ENCODE results near the gene TRMT2A.

Gene TRMT2A

GRCh38 chr22:20124083-20124787 lies 7.2 kb upstream of the TRMT2A start:
- Histone ChIP-seq H3K36me3 (ENCODE audit: insufficient read depth, low read length) (peaks cover 90% of the 10 kb centered on the region; the same call in 1 of the 2 replicates), H3K9me3 (ENCODE audit: insufficient read depth, low read depth, low read length) (no peaks in the 10 kb centered on the region), H2AFZ (ENCODE audit: low read length) (no peak overlapping the region), H3K9me2 (replicated peaks; ENCODE audit: low read depth, low read length) (no peaks in the 10 kb centered on the region), H3K4me2 (ENCODE audit: low read depth, low read length, poor library complexity, severe bottlenecking) (no peak overlapping the region), H3K79me2 (ENCODE audit: insufficient read depth, low read length) (peaks cover 58% of the 10 kb centered on the region), H3K4me1 (ENCODE audit: insufficient read depth, low read length, poor library complexity, severe bottlenecking) (peaks cover 27% of the 10 kb centered on the region), H4K20me1 (ENCODE audit: insufficient read depth, low read length, poor library complexity, severe bottlenecking) (peaks cover 64% of the 10 kb centered on the region), H3K9ac (ENCODE audit: low read depth, low read length, poor library complexity, severe bottlenecking) (no peak overlapping the region), H3F3A (ENCODE audit: low read depth) (0 out of 2 replicates have a peak, but pooled peaks cover 2% of the 10 kb centered on the region), H3K27me3 (ENCODE audit: insufficient read depth, low read length, poor library complexity, severe bottlenecking) (no peaks in the 10 kb centered on the region), H3K4me3 (ENCODE audit: low read length, poor library complexity, severe bottlenecking) (no peak overlapping the region)
- TF ChIP-seq EZH2phosphoT487 (IDR thresholded peaks at IDR 0.05; ENCODE audit: borderline replicate concordance), result no peak
- TF ChIP-seq, protein P1, sequence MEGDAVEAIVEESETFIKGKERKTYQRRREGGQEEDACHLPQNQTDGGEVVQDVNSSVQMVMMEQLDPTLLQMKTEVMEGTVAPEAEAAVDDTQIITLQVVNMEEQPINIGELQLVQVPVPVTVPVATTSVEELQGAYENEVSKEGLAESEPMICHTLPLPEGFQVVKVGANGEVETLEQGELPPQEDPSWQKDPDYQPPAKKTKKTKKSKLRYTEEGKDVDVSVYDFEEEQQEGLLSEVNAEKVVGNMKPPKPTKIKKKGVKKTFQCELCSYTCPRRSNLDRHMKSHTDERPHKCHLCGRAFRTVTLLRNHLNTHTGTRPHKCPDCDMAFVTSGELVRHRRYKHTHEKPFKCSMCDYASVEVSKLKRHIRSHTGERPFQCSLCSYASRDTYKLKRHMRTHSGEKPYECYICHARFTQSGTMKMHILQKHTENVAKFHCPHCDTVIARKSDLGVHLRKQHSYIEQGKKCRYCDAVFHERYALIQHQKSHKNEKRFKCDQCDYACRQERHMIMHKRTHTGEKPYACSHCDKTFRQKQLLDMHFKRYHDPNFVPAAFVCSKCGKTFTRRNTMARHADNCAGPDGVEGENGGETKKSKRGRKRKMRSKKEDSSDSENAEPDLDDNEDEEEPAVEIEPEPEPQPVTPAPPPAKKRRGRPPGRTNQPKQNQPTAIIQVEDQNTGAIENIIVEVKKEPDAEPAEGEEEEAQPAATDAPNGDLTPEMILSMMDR (conservative IDR thresholded peaks at IDR 0.05; ENCODE audit: low read length), result no peak

DNA sequence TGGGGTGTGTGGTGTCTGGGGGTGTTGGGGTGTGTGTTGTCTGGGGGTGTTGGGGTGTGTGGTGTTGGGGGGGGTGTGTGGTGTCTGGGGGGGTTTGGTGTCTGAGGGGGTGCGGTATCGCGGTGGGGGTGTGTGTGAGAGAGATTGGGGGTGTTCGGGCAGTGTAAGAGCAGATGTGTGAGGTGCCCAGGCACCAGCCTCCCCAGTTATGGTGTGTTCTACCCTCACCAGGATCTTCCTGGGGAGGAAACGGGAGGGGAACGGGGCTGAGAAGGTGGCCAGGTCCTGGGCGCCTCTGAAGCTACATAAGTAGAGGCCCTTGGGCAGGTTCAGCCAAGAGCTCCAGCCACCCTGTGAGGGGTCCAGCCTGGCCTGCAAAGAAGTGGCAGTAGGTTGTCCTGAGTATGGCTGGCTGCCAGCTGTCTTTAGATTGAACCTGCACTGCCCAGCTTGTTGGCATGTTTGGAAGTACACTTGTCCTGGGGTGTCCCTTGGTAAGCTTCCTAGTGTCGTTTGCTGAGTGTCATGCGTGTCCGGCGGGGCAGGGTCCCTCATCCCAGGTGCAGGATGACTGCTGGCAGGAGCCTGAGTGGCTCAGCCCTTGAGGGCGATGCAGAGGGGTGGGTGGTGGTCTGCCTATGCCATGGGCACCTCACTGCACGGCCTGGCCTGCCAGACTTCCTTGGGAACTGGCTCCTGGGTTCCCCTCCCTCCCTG lies 6.5 kb upstream of the TRMT2A start:
- Histone ChIP-seq H3K4me3 (ENCODE audit: low read length, poor library complexity, severe bottlenecking) (no peak overlapping the region), H4K20me1 (ENCODE audit: insufficient read depth, low read length, poor library complexity, severe bottlenecking) (peaks cover 70% of the 10 kb centered on the region), H3K9me2 (replicated peaks; ENCODE audit: low read depth, low read length) (no peaks in the 10 kb centered on the region), H3K27me3 (ENCODE audit: insufficient read depth, low read length, poor library complexity, severe bottlenecking) (no peaks in the 10 kb centered on the region), H2AFZ (ENCODE audit: low read length) (no peak overlapping the region), H3K4me1 (ENCODE audit: insufficient read depth, low read length, poor library complexity, severe bottlenecking) (peaks cover 34% of the 10 kb centered on the region), H3K79me2 (ENCODE audit: insufficient read depth, low read length) (peaks cover 65% of the 10 kb centered on the region), H3K9me3 (ENCODE audit: insufficient read depth, low read depth, low read length) (no peaks in the 10 kb centered on the region), H3K9ac (ENCODE audit: low read depth, low read length, poor library complexity, severe bottlenecking) (no peak overlapping the region), H3K4me2 (ENCODE audit: low read depth, low read length, poor library complexity, severe bottlenecking) (no peak overlapping the region), H3F3A (ENCODE audit: low read depth) (0 out of 2 replicates have a peak, but pooled peaks cover 1% of the 10 kb centered on the region), H3K36me3 (ENCODE audit: insufficient read depth, low read length) (peaks cover 91% of the 10 kb centered on the region; the same call in 1 of the 2 replicates)
- TF ChIP-seq, protein P1 (conservative IDR thresholded peaks at IDR 0.05; ENCODE audit: low read length), result no peak
- no peak for TF ChIP-seq EZH2phosphoT487 (IDR thresholded peaks at IDR 0.05; ENCODE audit: borderline replicate concordance)

DNA sequence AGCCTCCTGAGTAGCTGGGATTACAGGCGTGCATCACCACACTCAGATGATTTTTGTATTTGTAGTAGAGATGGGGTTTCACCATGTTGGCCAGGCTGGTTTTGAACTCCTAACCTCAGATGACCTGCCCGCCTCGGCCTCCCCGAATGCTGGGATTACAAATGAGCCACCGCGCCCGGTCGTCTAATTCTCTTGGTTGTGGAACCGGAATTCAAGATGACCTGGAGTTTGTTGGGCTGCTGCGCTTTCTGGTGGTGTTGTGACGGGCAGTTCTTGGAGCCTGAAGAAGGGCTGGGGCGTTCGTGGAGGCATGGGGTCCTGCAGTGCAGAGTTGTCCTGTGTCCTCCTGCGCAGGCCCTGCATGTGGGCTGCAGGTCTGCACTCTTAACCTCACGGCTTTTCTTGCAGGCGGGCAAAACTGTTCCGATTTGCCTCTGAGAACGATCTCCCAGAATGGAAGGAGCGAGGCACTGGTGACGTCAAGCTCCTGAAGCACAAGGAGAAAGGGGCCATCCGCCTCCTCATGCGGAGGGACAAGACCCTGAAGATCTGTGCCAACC lies 4.9 kb upstream of the TRMT2A start:
- H3K9me3 ChIP-seq (ENCODE audit: insufficient read depth, low read depth, low read length), result no peaks in the 10 kb centered on the region
- no peak for TF ChIP-seq EZH2phosphoT487 (IDR thresholded peaks at IDR 0.05; ENCODE audit: borderline replicate concordance)
- TF ChIP-seq, protein P1 (conservative IDR thresholded peaks at IDR 0.05; ENCODE audit: low read length), result no peak
- peaks cover 75% of the 10 kb centered on the region for H3K79me2 ChIP-seq (ENCODE audit: insufficient read depth, low read length)
- peak overlapping the region; percentile 40 for H3K4me3 ChIP-seq (ENCODE audit: low read length, poor library complexity, severe bottlenecking)
- no peaks in the 10 kb centered on the region for H3K9me2 ChIP-seq (replicated peaks; ENCODE audit: low read depth, low read length)
- peaks cover 36% of the 10 kb centered on the region for H3K4me1 ChIP-seq (ENCODE audit: insufficient read depth, low read length, poor library complexity, severe bottlenecking)
- peak overlapping the region; percentile 39 for H3K9ac ChIP-seq (ENCODE audit: low read depth, low read length, poor library complexity, severe bottlenecking)
- peaks cover 75% of the 10 kb centered on the region; the same call in 1 of the 2 replicates for H3K36me3 ChIP-seq (ENCODE audit: insufficient read depth, low read length)
- peaks cover 72% of the 10 kb centered on the region for H4K20me1 ChIP-seq (ENCODE audit: insufficient read depth, low read length, poor library complexity, severe bottlenecking)
- H3F3A ChIP-seq (ENCODE audit: low read depth), result no peaks in the 10 kb centered on the region
- H3K4me2 ChIP-seq (ENCODE audit: low read depth, low read length, poor library complexity, severe bottlenecking), result peak overlapping the region; percentile 57
- H3K27me3 ChIP-seq (ENCODE audit: insufficient read depth, low read length, poor library complexity, severe bottlenecking), result no peaks in the 10 kb centered on the region
- H2AFZ ChIP-seq (ENCODE audit: low read length), result no peak overlapping the region

Data from Loucy (cell line).